Measurements from ENCODE around the gene DSCAML1. TPM values are rescaled to one million over a fixed set of nuclear protein-coding genes. Genes with fewer than 3 reads are reported as not detected.

DSCAML1 gene
- total and polyA plus RNA-seq, 10 of the 15 experiments (the other 5 are each of a cell fraction or from before 2014, with no cell fraction given), result 0.03 to 0.18 (median 0.06) TPM; not detected in 1

GRCh38 chr11:117418737-117419481, 378.1 kb downstream of the DSCAML1 start:
- H3K9ac ChIP-seq (ENCODE audit: control insufficient read depth, insufficient read depth, low read length), result no peak overlapping the region
- H3K4me1 ChIP-seq (ENCODE audit: control insufficient read depth, insufficient read depth, low read length), result peaks cover 4% of the 10 kb centered on the region; the same call in 1 of the 2 replicates
- POLR2A ChIA-PET, result no interaction called here
- ATAC-seq (no peak), FAIRE-seq (no peak), DNase-seq (ENCODE audit: low read depth, low spot score) (no peak)
- BruUV-seq (replicated peaks), result no TSS peak
- no peak overlapping the region for H2AFZ ChIP-seq (ENCODE audit: control insufficient read depth, low read depth, low read length)
- 64% methylated on average over 12 of the region's 12 CpGs for WGBS (ENCODE audit: insufficient coverage, insufficient replicate concordance, low lambda C conversion rate, missing lambda C conversion rate)
- TF ChIP-seq NFXL1 (IDR thresholded peaks at IDR 0.05; ENCODE audit: borderline replicate concordance), result no peak
- no peak for TF ChIP-seq MTA3 (IDR thresholded peaks at IDR 0.05; ENCODE audit: borderline replicate concordance, low read length)
- TF ChIP-seq RAD21 (IDR thresholded peaks at IDR 0.05; ENCODE audit: insufficient read depth, low read depth, low read length), result no peak
- no peak for TF ChIP-seq ATF3 (IDR thresholded peaks at IDR 0.05; ENCODE audit: borderline replicate concordance, extremely low read depth, low read depth, low read length)
- no peak for TF ChIP-seq POU2F2 (IDR thresholded peaks at IDR 0.05; ENCODE audit: borderline replicate concordance, low read depth, low read length)
- TF ChIP-seq ZNF687 (IDR thresholded peaks at IDR 0.05), result no peak
- TF ChIP-seq GABPA (IDR thresholded peaks at IDR 0.05; ENCODE audit: low read depth), result no peak
- no peak for TF ChIP-seq JUND (IDR thresholded peaks at IDR 0.05; ENCODE audit: low read depth, low read length)
- TF ChIP-seq SMAD5 (IDR thresholded peaks at IDR 0.05; ENCODE audit: low read depth), result no peak
- TF ChIP-seq TAF1 (IDR thresholded peaks at IDR 0.05; ENCODE audit: borderline replicate concordance, low read depth, low read length), result no peak
- TF ChIP-seq SPI1 (IDR thresholded peaks at IDR 0.05; ENCODE audit: borderline replicate concordance, insufficient read depth, low read depth, low read length), result no peak
- no peak for TF ChIP-seq IRF3 (IDR thresholded peaks at IDR 0.05)
- no peak for TF ChIP-seq E2F8 (IDR thresholded peaks at IDR 0.05; ENCODE audit: low read depth, partially characterized antibody)
- no peak overlapping the region for H3K27ac ChIP-seq (ENCODE audit: control insufficient read depth, insufficient read depth)
- in situ Hi-C loops (cut with MboI) (no loop called here), intact Hi-C loops (cut with micrococcal nuclease; ENCODE audit: unreplicated experiment) (no loop called here)
- no peaks in the 10 kb centered on the region for H3K9me3 ChIP-seq (replicated peaks; ENCODE audit: control insufficient read depth, insufficient read depth, low read length)
- SMC1A ChIA-PET (ENCODE audit: uncharacterized antibody, unreplicated experiment), result no interaction called here
- H3K36me3 ChIP-seq (ENCODE audit: control insufficient read depth in 2 of 2, insufficient read depth in 2 of 2, low read length in 1 of 2), result no peaks in the 10 kb centered on the region
- no peaks in the 10 kb centered on the region for H3K27me3 ChIP-seq (replicated peaks in 1 of 2; ENCODE audit: control insufficient read depth in 2 of 2, insufficient read depth in 2 of 2, low read length in 1 of 2)
- CTCF ChIA-PET, result no interaction called here
- H3K79me2 ChIP-seq (ENCODE audit: control insufficient read depth, insufficient read depth, low read length), result no peaks in the 10 kb centered on the region
- RAD21 ChIA-PET (ENCODE audit: unreplicated experiment), result no interaction called here
- H3K4me3 ChIP-seq, result no peak overlapping the region
- H4K20me1 ChIP-seq (ENCODE audit: control insufficient read depth, insufficient read depth), result no peaks in the 10 kb centered on the region
- H3K4me2 ChIP-seq (ENCODE audit: control insufficient read depth, insufficient read depth), result no peak overlapping the region

Data from GM12878 (cell line).